G401 (cell line): ENCODE results near the gene B4GALNT3. TPM values are rescaled to one million over a fixed set of nuclear protein-coding genes. Genes with fewer than 3 reads are reported as not detected.
"Not testable (repeated sequence)": the region's sequence is repeated elsewhere in the genome, so short reads cannot be mapped to it uniquely, and the experiment has no call there.

ENCODE experiments used
- DNase-seq: peaks from one replicate; pipeline ENCODE4 v3.0.0-alpha.2; 2015; ENCODE audit warnings: low spot score
- in situ Hi-C: cut with HindIII; loops from 2 replicates; pipeline ENCODE4 v1.10.0; 2016; ENCODE audit warnings: low sequenced_read_pairs, mixed read lengths
- total RNA-seq: library from RNA; depleted of rRNA; stranded (reverse); fragments of >200 nt; shearing (Covaris generic); gene quantifications from 2 replicates; pipeline ENCODE4 v1.2.3, GENCODE V29; 2014

The B4GALNT3 gene
- total RNA-seq, 1 experiment from 2014 or later: 2.6 TPM

DNA sequence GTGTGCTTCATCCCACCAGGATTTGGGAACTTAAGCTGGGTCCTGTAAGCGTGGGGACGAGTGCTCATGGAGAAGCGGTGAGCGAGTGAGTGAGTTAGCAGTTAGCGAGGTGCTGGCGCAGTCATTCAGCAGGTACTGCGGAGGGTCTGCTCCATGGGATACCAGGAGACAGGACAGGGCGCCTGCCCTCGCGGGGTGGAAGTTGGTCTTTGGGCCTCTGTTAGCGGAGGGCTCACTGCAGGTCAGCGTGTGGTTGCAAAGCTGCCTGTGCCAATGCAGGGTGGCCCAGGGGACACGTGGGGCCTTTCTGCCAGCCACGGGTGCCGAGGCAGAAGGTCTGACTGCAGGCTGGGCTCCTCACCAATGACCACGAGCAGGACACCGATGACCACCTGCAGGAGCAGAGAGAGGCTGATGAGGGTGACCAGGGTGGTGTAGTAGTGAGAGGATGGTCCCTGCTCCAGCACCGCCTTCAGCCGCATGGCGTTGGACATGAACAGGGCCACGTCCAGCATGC, 105.9 kb downstream of the B4GALNT3 start:
- DNase-seq: no peak
- in situ Hi-C loops: no loop called here

DNA sequence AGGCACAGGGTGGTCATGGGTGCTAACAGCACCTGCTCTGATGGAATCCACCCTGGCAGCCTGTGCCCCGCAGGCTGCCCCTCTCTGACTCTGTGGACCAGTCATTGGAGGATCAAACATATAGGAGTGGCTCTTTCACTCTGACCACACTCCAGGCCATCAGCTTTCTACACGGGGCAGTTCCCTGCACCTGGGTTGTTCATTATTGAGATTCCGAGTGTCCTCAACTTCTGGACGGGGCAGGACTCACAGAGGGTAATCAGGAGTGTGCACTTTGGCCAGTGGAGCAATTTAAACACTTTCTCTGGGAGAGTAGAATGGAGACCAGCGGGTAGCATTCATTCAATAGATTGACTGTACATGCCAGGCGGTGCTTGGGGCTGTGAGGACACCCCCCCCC, 108.7 kb downstream of the B4GALNT3 start:
- no peak for DNase-seq
- in situ Hi-C loops: no loop called here

DNA sequence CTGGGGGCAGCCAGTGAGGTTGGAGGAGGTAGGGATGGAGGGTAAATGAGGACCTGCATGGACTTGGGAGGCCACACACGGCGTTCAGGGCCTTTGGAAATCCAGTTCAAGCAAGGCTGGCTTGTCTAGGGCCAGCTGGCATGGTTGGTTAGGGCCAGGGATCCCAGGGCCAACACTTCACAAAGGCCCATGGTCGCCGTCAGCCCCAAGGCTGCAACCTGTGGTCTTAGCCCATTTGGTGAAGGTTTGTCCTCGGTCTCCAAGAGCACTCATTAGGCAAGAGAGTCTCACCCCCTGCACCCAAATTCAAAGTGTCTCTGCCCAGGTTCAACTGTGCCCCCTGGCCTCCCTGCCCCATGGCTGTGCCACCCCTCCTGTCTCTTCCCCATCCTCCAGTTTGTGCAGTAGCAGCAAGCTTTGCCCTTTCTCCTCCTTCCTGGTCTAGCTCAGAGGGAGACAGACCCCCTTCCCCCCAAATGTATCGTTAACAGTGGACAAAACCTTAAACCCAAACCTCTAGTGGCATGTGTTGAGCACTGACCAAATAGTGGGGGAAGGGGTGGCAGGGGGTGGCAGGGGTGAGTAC, 109.4 kb downstream of the B4GALNT3 start:
- no peak for DNase-seq
- in situ Hi-C loops: no loop called here

DNA sequence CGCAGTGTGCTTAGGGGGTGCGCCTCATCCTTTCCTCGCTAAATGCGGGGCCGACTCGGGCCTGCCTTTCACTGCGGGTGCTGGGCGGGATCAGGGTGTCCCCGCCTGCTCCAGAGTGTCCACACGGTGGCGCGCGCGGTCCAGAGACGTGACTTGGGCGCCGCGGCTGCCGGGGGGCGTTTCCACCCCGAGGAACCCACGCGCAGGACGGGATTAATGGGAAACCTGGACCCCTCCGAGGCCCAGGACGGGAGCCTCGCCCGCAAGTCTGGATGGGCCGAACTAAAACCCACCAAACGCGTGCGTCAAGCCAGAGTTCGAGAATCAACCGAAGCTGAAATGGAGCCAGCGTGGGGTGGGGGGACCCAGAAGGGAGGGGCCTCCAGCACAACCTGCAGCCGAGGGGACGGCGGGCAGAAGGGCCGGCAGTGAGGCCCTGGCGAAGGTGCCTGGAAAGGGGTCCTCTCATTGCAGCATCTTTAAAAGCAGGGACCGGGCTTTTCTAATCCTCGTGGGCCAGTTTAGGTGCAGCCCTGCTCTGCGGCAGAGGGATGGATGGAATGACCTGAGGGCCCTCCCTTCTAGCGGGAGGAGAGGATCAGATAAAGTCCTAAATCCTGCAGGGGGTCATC, 110.2 kb downstream of the B4GALNT3 start:
- peak; percentile 74 for DNase-seq
- in situ Hi-C loops: no loop called here

DNA sequence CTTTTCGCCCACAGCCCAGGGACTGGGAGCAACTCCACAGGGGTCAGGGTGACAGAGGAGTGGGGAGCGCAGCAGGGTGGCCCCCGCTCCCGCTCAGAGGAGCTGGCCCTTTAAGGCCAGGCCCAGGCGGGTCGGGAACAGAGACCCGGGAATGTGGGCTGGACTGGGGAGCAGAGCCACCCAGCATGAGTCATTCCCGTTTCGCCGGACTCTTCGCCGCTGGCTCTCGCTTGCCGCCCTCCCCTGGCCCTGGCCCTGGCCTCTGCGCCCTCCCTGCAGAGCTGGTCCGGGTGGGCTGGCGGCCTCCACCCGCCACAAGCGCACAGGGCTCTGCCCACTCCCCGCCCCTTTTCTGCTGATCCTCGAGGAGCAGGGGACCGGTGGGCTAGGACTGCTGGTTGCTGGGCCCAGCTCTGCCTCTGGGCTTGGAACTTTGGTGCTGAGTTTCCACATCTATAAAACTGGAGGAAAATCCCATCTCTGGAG, 110.7 kb downstream of the B4GALNT3 start:
- DNase-seq: peak; percentile 28
- in situ Hi-C loops: no loop called here

DNA sequence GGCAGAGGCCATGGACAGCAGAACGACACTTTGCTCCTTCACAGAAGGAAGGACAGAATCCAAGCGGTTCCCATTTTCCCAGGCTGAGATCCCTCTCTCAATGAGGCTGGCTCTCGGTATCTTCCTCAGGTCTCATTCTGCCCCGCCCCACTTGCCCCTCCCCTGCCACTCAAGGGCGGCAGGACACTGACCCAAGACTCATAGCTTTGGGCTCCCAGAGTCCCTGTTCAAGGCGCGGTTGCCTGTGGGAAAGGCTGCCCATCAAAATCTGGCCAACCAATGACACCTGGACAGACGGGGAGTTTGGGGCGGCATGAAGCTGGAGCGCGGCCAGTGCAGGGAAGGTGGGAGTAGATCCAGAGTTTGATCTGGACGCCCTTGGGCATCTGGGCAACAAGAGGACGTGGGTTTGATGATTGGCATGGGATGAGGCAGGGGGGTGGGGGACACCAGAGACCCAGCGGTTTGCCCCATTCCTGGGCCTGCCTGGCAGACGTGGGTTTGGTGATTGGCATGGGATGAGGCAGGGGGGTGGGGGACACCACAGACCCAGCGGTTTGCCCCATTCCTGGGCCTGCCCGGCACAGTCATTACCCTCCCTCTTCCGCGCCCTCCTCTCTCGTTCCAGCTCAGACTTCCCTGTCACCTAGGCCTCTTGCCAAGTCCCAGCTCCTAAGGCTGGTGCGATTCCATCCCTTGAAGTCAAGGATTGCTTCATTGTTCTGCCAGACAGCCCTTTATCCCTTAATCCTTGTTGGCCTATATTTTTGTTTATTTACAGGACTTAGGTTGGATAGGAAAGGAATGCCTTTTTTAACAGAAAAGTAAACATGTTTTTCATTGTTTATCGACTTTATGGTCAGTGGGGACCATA, 111.4 kb downstream of the B4GALNT3 start:
- in situ Hi-C loops: no loop called here
- DNase-seq: peak; percentile 46

DNA sequence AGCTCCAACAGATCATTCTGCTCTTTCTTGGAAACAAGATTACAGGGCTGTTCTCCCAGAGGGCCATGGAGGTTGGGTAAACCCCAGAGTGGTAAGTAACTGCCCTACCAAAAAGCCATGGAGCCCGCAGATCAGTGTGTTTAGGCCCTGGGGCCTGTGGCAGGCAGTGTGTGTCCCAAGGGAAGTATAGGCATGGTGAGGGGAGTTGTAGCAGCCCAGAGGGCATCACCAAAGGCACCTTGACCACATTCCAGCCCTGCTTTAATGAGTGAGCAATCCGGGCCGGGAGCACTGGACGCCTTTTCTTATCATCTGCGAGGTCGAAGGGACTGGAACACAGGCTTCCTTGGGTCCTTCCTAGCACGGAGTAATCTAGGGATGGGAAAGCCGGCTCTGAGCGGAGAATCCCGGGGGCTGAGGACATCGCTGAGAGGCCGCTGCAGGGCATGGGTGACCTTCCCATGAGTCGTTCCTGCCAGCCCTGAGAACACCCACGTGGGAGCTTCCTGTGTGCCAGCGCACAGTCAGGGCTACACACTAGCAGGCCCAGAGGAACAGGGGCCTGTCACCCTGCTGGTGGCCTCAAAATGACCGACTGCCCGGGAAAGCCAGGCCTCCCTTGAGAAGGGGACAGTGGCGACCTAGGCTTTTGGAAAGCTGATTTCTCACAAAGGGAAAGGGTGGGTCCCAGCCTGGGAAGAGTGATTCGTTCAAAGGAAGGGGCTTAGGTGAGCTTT, 112.2 kb downstream of the B4GALNT3 start:
- in situ Hi-C loops: no loop called here
- no peak for DNase-seq

DNA sequence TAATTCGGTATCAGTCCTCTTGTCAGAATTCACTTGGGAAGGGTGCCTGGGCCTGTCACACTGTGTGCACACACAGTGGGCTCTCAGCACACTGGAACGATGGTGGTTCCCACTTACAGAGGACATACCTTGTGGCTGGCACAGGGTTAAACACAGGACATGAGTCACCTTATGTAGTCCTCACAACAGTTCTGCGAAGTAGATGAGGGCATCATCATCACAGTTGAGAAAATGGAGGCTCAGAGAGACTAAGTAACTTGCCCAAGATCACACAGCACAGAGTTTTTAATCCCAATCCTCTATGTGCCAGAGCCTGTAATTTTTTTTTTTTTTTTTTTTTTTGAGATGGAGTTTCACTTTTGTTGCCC, 112.8 kb downstream of the B4GALNT3 start:
- DNase-seq: no peak
- in situ Hi-C loops: no loop called here

DNA sequence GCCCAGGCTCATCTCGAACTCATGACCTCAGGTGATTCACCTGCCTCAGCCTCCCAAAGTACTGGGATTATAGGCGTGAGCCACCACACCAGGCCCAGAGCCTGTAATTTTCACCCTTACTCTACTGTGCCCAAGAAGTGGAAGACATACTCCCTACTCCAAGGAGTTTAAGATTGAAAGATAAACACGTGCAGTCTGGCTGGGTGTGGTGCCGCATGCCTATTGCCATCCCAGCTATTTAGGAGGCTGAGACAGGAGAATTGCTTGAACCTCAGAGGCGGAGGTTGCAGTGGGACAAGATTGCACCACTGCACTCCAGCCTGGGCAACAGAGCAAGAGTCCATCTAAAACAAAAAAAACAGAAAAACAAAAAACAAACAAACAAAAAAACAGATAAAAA, 113.5 kb downstream of the B4GALNT3 start:
- DNase-seq: no peak
- in situ Hi-C loops: no loop called here

DNA sequence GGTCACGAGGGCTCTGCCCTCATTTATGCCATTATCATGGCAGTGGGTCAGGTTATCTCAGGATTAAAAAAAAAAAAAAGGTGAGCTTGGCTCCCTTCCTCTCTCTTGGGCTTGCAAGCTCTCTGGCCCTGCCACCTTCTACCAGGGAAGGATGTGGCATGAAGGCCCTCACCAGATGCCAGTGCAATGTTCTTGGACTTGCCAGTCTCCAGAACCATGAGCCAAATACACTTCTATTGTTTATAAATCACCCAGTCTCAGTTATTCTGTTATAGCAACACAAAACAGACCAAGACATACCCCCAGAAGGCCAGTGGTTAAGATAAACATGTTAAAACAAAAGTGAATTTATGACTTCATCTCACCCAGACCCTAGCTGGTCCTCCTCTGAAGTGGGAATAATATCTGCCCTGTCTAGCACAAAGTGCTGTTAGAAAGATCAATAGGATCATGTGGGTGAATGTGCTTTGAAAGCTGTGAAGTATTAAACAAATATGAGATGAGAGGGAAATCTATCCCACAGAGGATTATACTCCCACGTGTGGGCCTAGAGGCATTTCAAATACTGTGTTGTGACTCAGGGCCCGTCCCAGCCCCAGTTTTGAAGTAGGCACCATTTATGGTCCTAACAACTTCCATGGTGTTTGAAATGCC, 114.9 kb downstream of the B4GALNT3 start:
- DNase-seq: no peak
- in situ Hi-C loops: no loop called here

DNA sequence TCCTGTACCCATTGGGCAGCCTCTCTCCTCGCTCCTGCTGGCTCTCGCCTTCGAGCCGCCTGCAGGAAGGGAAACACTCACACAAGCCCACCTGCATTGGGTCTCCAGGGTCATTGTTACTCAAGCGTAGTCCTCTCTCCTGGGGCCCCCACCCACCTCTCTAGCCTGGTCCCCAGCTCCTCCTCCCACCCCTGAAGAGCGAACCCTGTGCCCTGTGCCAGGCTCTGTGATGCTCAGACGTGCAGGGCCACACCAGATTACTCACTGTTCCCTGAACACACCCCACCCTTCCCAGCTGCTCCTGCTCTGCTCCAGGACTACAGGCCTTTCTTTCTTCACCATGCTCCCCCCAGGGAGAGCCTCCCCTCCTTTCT, 115.4 kb downstream of the B4GALNT3 start:
- in situ Hi-C loops: no loop called here
- no peak for DNase-seq

DNA sequence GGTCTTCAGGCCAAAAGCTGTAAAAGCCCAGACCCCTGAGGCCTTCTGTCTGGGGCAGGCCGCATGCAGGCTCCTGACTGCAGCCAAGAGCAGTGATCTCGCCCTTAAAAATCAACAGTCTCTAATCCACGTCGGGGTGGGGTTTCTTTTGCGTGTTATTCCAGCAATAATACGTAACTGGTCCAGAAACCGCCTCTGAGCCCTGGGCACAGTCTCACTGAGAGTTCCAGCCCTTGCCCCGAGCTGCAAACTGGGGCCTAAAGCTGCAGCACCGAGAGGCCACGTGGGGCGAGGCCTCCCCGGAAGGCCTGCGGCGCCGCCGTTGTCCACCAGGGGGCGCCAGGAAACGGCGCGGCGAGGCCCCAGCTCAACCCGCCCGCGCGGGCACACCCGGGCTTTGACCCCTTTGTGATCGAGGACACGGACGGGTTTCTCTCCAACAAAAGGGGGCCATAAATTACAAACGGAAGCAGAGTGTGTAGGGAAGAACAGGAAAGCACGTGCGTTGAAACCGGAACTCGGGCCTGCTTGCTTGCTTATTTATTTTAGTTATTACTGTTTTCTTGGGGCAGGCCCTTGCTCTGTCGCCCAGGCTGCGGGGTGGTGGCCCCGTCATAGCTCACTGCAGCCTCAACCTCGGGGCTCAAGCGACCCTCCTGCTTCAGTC, 116.3 kb downstream of the B4GALNT3 start:
- in situ Hi-C loops: no loop called here
- DNase-seq: peak; percentile 62

DNA sequence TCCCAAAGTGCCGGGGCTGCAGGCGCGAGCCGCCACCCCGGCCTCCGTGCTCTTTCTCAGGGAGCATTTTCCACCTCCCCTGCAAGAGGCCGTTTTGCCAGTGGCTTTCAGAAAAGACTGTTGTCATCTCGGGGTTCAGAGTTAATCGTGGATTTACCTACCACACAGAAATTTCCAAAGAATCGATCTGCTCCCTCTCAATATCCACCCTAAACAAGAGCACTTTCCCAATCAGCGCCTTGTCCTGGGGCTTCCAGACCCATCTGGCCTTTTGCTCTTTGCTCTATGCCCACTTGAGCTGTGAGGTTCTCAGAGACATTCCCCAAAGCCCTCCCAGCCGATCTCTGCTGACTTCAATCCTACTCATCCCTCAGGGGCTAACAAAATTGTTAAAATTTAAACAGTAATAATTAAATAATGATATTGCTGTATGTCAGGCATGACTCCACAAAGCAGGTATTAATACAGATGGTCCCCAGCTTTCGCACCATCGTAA, 116.9 kb downstream of the B4GALNT3 start:
- in situ Hi-C loops: no loop called here
- no peak for DNase-seq

DNA sequence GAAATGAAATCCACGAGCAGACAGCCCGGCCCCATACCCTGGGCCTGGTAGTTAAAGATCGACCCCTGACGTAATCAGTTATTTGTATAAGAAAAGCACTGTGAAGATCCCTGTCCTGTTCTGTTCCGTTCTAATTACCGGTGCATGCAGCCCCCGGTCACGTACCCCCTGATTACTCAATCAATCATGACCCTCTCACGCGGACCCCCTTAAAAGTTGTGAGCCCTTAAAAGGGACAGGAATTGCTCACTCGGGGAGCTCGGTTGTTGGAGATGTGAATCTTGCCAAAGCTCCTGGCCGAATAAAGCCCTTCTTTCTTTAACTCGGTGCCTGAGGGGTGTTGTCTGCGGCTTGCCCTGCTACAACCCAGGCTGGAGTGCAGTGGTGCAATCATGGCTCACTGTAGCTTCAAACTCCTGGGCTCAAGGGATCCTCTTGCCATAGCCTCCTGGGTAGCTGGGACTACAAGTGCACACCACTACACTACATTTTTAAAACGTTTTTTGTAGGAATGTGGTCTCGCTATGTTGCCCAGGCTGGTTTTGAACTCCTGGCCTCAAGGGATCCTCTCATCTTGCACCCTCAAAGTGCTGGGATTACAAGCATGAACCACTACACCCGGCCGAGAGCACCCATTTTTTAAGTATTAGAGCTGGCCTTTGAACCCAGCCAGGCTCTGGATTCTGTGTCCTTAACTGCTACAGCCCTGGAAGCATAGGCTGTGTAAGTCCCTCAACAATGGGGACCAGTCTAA, 118.4 kb downstream of the B4GALNT3 start:
- in situ Hi-C loops, DNase-seq: not testable (repeated sequence)

DNA sequence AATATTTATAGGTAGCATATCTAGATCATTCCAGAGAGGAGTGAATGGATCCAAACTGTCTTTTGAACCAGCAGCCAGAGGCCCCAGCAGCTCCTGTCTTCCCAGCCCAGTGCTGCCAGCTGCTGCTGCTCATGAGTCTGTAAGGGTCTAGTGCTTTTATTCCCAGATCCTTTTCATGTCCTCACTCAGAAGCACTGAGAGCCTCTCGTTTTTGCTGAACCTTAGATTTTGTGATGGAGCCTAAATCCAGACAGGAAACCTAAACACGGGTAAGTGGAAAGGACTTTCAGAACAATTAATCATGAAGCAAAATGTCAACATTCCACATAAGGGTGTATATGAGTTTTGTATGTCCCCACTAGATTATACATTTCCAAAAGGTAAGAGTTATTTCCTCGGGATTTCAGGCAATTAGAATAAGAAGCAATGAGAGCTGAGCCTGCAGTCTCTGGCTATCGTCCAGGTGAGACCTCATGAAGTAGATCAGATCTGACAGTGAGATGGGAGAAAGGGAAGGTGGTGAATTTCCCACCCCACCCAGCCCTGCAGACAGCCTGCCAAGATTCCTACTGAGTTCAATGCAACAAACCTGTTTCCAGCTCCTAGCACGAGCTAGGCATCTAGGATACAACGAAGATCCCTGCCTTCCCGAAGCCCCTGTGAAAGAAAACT, 119.1 kb downstream of the B4GALNT3 start:
- in situ Hi-C loops: no loop called here
- DNase-seq: peak; percentile 29

DNA sequence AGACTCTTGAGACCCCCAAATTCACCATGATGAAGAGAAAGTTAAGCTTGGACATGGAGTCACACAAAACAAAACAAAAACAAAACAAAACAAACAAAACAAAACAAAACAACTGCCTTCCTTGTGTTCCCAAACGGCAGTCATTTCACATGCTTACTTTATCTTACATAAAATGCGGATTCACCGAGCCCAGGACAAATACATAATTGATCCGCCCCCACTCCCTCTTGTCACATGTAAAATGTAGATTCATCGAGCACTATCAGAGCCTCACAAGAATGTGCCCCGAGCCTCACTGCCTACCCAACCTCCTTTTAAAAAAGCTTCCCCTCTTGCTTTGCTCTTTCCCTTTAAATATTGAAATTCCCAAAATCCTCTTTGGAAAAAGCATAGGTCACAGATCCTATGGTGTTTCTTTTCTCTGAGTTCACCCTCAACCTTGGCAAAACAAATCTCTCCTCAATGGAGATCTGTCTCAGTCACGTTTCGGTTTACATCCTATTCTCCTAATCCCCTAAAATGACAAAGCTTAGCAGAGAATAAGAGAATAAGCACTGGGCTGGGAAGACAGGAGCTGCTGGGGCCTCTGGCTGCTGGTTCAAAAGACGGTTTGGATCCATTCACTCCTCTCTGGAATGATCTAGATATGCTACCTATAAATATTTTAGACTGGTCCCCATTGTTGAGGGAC, 119.8 kb downstream of the B4GALNT3 start:
- no peak for DNase-seq
- in situ Hi-C loops: no loop called here

DNA sequence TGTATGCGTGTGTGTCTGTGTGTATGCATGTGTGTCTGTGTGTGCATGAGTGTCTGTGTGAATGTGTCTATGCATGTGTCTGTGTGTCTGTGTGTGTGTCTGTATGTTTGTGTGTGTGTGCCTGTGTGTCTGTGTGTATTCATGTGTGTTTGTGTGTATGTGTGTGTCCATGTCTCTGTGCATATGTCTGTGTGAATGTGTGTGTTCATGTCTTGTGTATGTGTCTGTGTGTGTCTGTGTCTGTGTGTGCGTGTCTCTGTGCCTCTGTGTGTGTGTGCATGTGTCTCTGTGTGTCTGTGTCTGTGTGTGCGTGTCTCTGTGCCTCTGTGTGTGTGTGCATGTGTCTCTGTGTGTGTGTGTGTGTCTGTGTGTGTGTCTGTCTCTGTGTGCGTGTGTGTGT, 121.1 kb downstream of the B4GALNT3 start:
- in situ Hi-C loops: no loop called here
- no peak for DNase-seq
